ENCODE data around the gene ETAA1. TPM values are rescaled to one million over a fixed set of nuclear protein-coding genes. Genes with fewer than 3 reads are reported as not detected.

Gene ETAA1
- total RNA-seq, 1 experiment from 2014 or later: 18.8 TPM

- no peak for TF ChIP-seq CTCF (conservative IDR thresholded peaks at IDR 0.05)
Observed at GRCh38 chr2:67448648-67449047, 51.5 kb downstream of the ETAA1 start.

More at GRCh38 chr2:67448648-67449047, 51.5 kb downstream of the ETAA1 start:
- Histone ChIP-seq H3K23ac (ENCODE audit: insufficient read length, low read depth, low read length) (no peak overlapping the region), H4K20me1 (ENCODE audit: control insufficient read depth, insufficient read depth, insufficient read length) (no peaks in the 10 kb centered on the region), H3K4ac (ENCODE audit: low read depth, low read length) (no peak overlapping the region), H4K8ac (replicated peaks; ENCODE audit: insufficient read length, low read depth, low read length) (no peak overlapping the region), H3K9me3 (ENCODE audit: control insufficient read depth, low read depth, low read length) (no peaks in the 10 kb centered on the region), H3K79me1 (ENCODE audit: insufficient read depth, low read depth, low read length, poor library complexity, severe bottlenecking) (no peaks in the 10 kb centered on the region), H2BK120ac (ENCODE audit: low read depth, low read length, poor library complexity, severe bottlenecking) (no peak overlapping the region), H4K5ac (ENCODE audit: insufficient read length, low read depth, low read length) (no peak overlapping the region), H3K23me2 (ENCODE audit: insufficient read length, low read depth, low read length, poor library complexity, severe bottlenecking) (no peaks in the 10 kb centered on the region), H3K27ac (ENCODE audit: insufficient read length, low read depth, low read length) (no peak overlapping the region), H3K18ac (ENCODE audit: insufficient read length, low read depth, low read length) (no peak overlapping the region), H3K56ac (ENCODE audit: insufficient read length, low read depth, low read length) (no peak overlapping the region), H2AK5ac (ENCODE audit: insufficient read length, low read length) (no peak overlapping the region), H2AFZ (ENCODE audit: low read length) (no peak overlapping the region), H3K79me2 (ENCODE audit: insufficient read depth, low read length) (no peaks in the 10 kb centered on the region), H2BK20ac (ENCODE audit: low read depth, low read length, poor library complexity, severe bottlenecking) (no peak overlapping the region), H3T11ph (ENCODE audit: low read length) (no peak overlapping the region), H3K4me2 (ENCODE audit: insufficient read depth, insufficient read length, low read length) (no peak overlapping the region), H3K27me3 (ENCODE audit: insufficient read depth, low read length) (no peaks in the 10 kb centered on the region), H2BK5ac (ENCODE audit: insufficient read length, low read length) (no peak overlapping the region), H2BK12ac (ENCODE audit: insufficient read length, low read depth, low read length) (no peak overlapping the region), H2BK15ac (ENCODE audit: low read depth, low read length) (no peak overlapping the region), H3K14ac (ENCODE audit: insufficient read depth, low read length) (no peak overlapping the region), H3K4me1 (ENCODE audit: insufficient read depth, low read length) (no peaks in the 10 kb centered on the region), H3K9ac (ENCODE audit: extremely low read depth, insufficient read length, low read length) (no peak overlapping the region), H4K91ac (ENCODE audit: insufficient read length, low read depth, low read length) (no peak overlapping the region)
- WGBS (ENCODE audit: extremely low coverage, insufficient read length, low lambda C conversion rate): no CpG with 5 or more reads among the region's 1 CpG
- H3K9me3 Mint-ChIP-seq: no peaks in the 10 kb centered on the region
- no peaks in the 10 kb centered on the region for H3K27me3 Mint-ChIP-seq (ENCODE audit: low read depth)
- no peak overlapping the region for H3K27ac Mint-ChIP-seq
- H3K36me3 Mint-ChIP-seq (ENCODE audit: insufficient read depth in 1 of 3, low read depth in 3 of 3): no peaks in the 10 kb centered on the region
- peaks cover 0 to 2% of the 10 kb centered on the region in 2 experiments; a peak in 3 of 4 replicates for H3K4me1 Mint-ChIP-seq
- no peak for DNase-seq
- H3K4me3 Mint-ChIP-seq: no peak overlapping the region
